Right renal pelvis (tissue), 4 donors: ENCODE results near the gene PRAMEF12. TPM values are rescaled to one million over a fixed set of nuclear protein-coding genes. Genes with fewer than 3 reads are reported as not detected.
"Not testable (repeated sequence)": the region's sequence is repeated elsewhere in the genome, so short reads cannot be mapped to it uniquely, and the experiment has no call there.

Source experiments
- DNase-seq, 4 donors: peaks; one replicate each; pipeline ENCODE4 v3.0.0-alpha.2; 2013; ENCODE audit warnings: low read depth in 4 of 4, low spot score in 3 of 4, missing footprints in 1 of 4
- polyA plus RNA-seq, 4 donors: library from polyadenylated mRNA; unstranded; fragments of 120-200 nt; gene quantifications; one replicate each; pipeline ENCODE4 v1.2.1, GENCODE V29; 2013; ENCODE audit not compliant: insufficient read length in 4 of 4

The PRAMEF12 gene
- not detected for polyA plus RNA-seq

GRCh38 chr1:12773438-12773837 is at the start of gene PRAMEF12:
PRAMEF12 (plus strand) TSS chr1:12773738; CDS start chr1:12774868, 1,130 bp downstream.
- DNase-seq = no peak

- DNase-seq = no peak
Observed at GRCh38 chr1:12728391-12728790, 45.1 kb upstream of the PRAMEF12 start.

- no peak for DNase-seq
Observed at GRCh38 chr1:12730156-12730555, 43.4 kb upstream of the PRAMEF12 start.

- DNase-seq = not testable (repeated sequence)
Observed at GRCh38 chr1:12731084-12731483, 42.5 kb upstream of the PRAMEF12 start.

- DNase-seq = no peak
Observed at GRCh38 chr1:12734651-12735050, 38.9 kb upstream of the PRAMEF12 start.

GRCh38 chr1:12738934-12739333 is 34.6 kb upstream of the PRAMEF12 start:
- no peak for DNase-seq

GRCh38 chr1:12739613-12740012 is 33.9 kb upstream of the PRAMEF12 start:
- no peak for DNase-seq

- no peak for DNase-seq
Observed at GRCh38 chr1:12741946-12742345, 31.6 kb upstream of the PRAMEF12 start.

GRCh38 chr1:12745126-12745991 is 28.2 kb upstream of the PRAMEF12 start:
- no peak for DNase-seq

GRCh38 chr1:12745992-12746323 is 27.6 kb upstream of the PRAMEF12 start, which contains the start of gene CFAP107:
CFAP107 (plus strand) TSS chr1:12746200; CDS start chr1:12746431, 231 bp downstream.
- peak in 2 of 4 donors; percentile 11 to 16 for DNase-seq

GRCh38 chr1:12748778-12749355 is 24.7 kb upstream of the PRAMEF12 start:
- DNase-seq = no peak

- no peak for DNase-seq
Observed at GRCh38 chr1:12754738-12755137, 18.8 kb upstream of the PRAMEF12 start.

- DNase-seq = no peak
Observed at GRCh38 chr1:12756273-12756672, 17.3 kb upstream of the PRAMEF12 start.

- DNase-seq = no peak
Observed at GRCh38 chr1:12756768-12757413, 16.6 kb upstream of the PRAMEF12 start.

- no peak for DNase-seq
Observed at GRCh38 chr1:12757836-12758235, 15.7 kb upstream of the PRAMEF12 start.

GRCh38 chr1:12760256-12760795 is 13.2 kb upstream of the PRAMEF12 start:
- DNase-seq = no peak

GRCh38 chr1:12761781-12762180 is 11.8 kb upstream of the PRAMEF12 start:
- no peak for DNase-seq

GRCh38 chr1:12762766-12763165 is 10.8 kb upstream of the PRAMEF12 start:
- DNase-seq = no peak

- DNase-seq = no peak
Observed at GRCh38 chr1:12763479-12763878, 10.1 kb upstream of the PRAMEF12 start.

GRCh38 chr1:12764016-12764415 is 9.5 kb upstream of the PRAMEF12 start:
- DNase-seq = no peak

GRCh38 chr1:12769031-12769430 is 4.5 kb upstream of the PRAMEF12 start:
- DNase-seq = no peak
